Measurements from ENCODE around the gene TOLLIP. TPM values are rescaled to one million over a fixed set of nuclear protein-coding genes. Genes with fewer than 3 reads are reported as not detected.
A peak's percentile ranks its signal among the peaks of the same experiment; 100 is the strongest.

Gene TOLLIP
- total and polyA plus RNA-seq, 2 experiments from 2014 or later, result 39.0 to 58.7 TPM

GRCh38 chr11:1300121-1300520, 9.3 kb downstream of the TOLLIP start:
- Histone ChIP-seq H3K27ac (no peak overlapping the region), H3K9me3 (ENCODE audit: low read depth) (no peaks in the 10 kb centered on the region), H3K4me1 (ENCODE audit: low read depth) (peaks cover 17% of the 10 kb centered on the region), H3K36me3 (peaks cover 3% of the 10 kb centered on the region), H3K27me3 (no peaks in the 10 kb centered on the region), H3K4me3 (no peak overlapping the region)
- no peak for DNase-seq (ENCODE audit: low read depth in 1 of 2, low spot score in 1 of 2)
- TF ChIP-seq, protein P1, sequence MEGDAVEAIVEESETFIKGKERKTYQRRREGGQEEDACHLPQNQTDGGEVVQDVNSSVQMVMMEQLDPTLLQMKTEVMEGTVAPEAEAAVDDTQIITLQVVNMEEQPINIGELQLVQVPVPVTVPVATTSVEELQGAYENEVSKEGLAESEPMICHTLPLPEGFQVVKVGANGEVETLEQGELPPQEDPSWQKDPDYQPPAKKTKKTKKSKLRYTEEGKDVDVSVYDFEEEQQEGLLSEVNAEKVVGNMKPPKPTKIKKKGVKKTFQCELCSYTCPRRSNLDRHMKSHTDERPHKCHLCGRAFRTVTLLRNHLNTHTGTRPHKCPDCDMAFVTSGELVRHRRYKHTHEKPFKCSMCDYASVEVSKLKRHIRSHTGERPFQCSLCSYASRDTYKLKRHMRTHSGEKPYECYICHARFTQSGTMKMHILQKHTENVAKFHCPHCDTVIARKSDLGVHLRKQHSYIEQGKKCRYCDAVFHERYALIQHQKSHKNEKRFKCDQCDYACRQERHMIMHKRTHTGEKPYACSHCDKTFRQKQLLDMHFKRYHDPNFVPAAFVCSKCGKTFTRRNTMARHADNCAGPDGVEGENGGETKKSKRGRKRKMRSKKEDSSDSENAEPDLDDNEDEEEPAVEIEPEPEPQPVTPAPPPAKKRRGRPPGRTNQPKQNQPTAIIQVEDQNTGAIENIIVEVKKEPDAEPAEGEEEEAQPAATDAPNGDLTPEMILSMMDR (IDR thresholded peaks at IDR 0.05; ENCODE audit: low read depth, low read length), result no peak

GRCh38 chr11:1299621-1300020, 9.8 kb downstream of the TOLLIP start:
- TF ChIP-seq, protein P1 (IDR thresholded peaks at IDR 0.05; ENCODE audit: low read depth, low read length), result no peak
- no peak overlapping the region for H3K27ac ChIP-seq
- no peaks in the 10 kb centered on the region for H3K27me3 ChIP-seq
- no peak overlapping the region for H3K4me3 ChIP-seq
- peaks cover 3% of the 10 kb centered on the region for H3K36me3 ChIP-seq
- peaks cover 13% of the 10 kb centered on the region for H3K4me1 ChIP-seq (ENCODE audit: low read depth)
- no peak for DNase-seq (ENCODE audit: low read depth in 1 of 2, low spot score in 1 of 2)
- no peaks in the 10 kb centered on the region for H3K9me3 ChIP-seq (ENCODE audit: low read depth)

GRCh38 chr11:1298695-1299492, 10.5 kb downstream of the TOLLIP start:
- DNase-seq (ENCODE audit: low read depth in 1 of 2, low spot score in 1 of 2), result peak; percentile 50 to 89

GRCh38 chr11:1297576-1298473, 11.6 kb downstream of the TOLLIP start:
- Histone ChIP-seq H3K4me1 (ENCODE audit: low read depth) (peaks cover 7% of the 10 kb centered on the region), H3K9me3 (ENCODE audit: low read depth) (no peaks in the 10 kb centered on the region), H3K36me3 (peaks cover 3% of the 10 kb centered on the region), H3K27me3 (no peaks in the 10 kb centered on the region), H3K4me3 (no peak overlapping the region), H3K27ac (no peak overlapping the region)
- TF ChIP-seq, protein P1 (IDR thresholded peaks at IDR 0.05; ENCODE audit: low read depth, low read length), result no peak
- no peak for DNase-seq (ENCODE audit: low read depth in 1 of 2, low spot score in 1 of 2)

More at GRCh38 chr11:1298695-1299492, 10.5 kb downstream of the TOLLIP start:
- Histone ChIP-seq H3K4me1 (ENCODE audit: low read depth) (peaks cover 7% of the 10 kb centered on the region), H3K27ac (no peak overlapping the region), H3K27me3 (no peaks in the 10 kb centered on the region), H3K4me3 (no peak overlapping the region), H3K9me3 (ENCODE audit: low read depth) (no peaks in the 10 kb centered on the region), H3K36me3 (peaks cover 3% of the 10 kb centered on the region)
- TF ChIP-seq, protein P1 (IDR thresholded peaks at IDR 0.05; ENCODE audit: low read depth, low read length), result no peak

DNA sequence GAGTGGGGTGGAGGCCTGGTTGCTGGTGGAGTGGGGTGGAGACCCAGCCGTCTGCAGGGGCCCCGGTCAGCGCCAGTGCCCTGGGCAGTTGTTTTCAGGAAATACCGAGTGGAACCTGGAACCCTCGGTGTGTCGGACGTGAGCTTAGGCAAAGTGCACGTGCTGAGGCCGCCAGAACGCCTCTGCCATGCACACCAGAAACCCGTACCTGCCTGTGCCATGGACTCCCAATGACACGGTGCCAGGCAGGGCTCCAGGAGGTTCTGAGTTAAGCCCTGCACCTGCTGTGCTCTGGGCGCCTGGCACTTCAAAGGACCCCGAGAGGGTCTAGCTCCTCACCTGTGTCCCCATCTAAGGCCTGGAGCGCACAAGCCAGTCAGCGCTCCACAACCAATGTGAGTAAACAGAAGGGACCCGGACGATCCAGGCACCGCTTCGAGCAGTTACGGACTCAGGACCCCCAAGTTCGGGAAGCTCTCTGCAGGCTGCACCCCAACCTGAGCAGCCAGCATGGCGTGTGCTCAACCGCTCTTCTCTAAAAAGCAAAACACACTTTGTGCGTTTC, 12.3 kb downstream of the TOLLIP start:
- Histone ChIP-seq H3K4me1 (ENCODE audit: low read depth) (peaks cover 7% of the 10 kb centered on the region), H3K27me3 (no peaks in the 10 kb centered on the region), H3K4me3 (no peak overlapping the region), H3K27ac (no peak overlapping the region), H3K9me3 (ENCODE audit: low read depth) (no peaks in the 10 kb centered on the region), H3K36me3 (peaks cover 3% of the 10 kb centered on the region)
- TF ChIP-seq, protein P1 (IDR thresholded peaks at IDR 0.05; ENCODE audit: low read depth, low read length), result no peak
- no peak for DNase-seq (ENCODE audit: low read depth in 1 of 2, low spot score in 1 of 2)
